ENCODE measurements around the gene ADGRG3.

The ADGRG3 gene

GRCh38 chr16:57700781-57701551, 32.9 kb downstream of the ADGRG3 start:
- H3K4me1 ChIP-seq (ENCODE audit: control insufficient read depth, insufficient read depth, low read length), result no peaks in the 10 kb centered on the region
- TF ChIP-seq ZNF747 (tag by site-specific recombination; IDR thresholded peaks at IDR 0.05), result no peak
- no peak for TF ChIP-seq IKZF3 (tag by site-specific recombination; IDR thresholded peaks at IDR 0.05)
- TF ChIP-seq ZNF335 (tag by site-specific recombination; conservative IDR thresholded peaks at IDR 0.05), result peak; percentile 55
- TF ChIP-seq ZNF670 (tag by site-specific recombination; IDR thresholded peaks at IDR 0.05; ENCODE audit: low read depth), result no peak
- TF ChIP-seq ZFP3 (tag by site-specific recombination; IDR thresholded peaks at IDR 0.05; ENCODE audit: low read depth), result no peak
- no peak overlapping the region for H3K4me3 ChIP-seq (ENCODE audit: low read depth, low read length)
- POLR2A ChIA-PET, result no interaction called here
- H3K9me3 ChIP-seq (ENCODE audit: control insufficient read depth, insufficient read depth, low read depth, low read length), result no peaks in the 10 kb centered on the region
- H3K36me3 ChIP-seq (ENCODE audit: control insufficient read depth in 2 of 2, insufficient read depth in 1 of 2, low read length in 2 of 2), result no peaks in the 10 kb centered on the region
- CTCF ChIA-PET, result interaction anchor here (0.6 to 1.9 kb wide), 3 partner anchors 52 to 276 kb away, joined by 3 to 5 read pairs (median 4); no protein-coding TSS in a partner anchor
- no peak overlapping the region for H3K27ac ChIP-seq (ENCODE audit: extremely low read depth, low read depth, low read length)

- no peak overlapping the region for H3K27ac ChIP-seq (ENCODE audit: extremely low read depth, low read depth, low read length)
- POLR2A ChIA-PET, result no interaction called here
- H3K9me3 ChIP-seq (ENCODE audit: control insufficient read depth, insufficient read depth, low read depth, low read length), result no peaks in the 10 kb centered on the region
- CTCF ChIA-PET, result interaction anchor here (0.6 to 1.9 kb wide), 2 partner anchors 53 to 190 kb away, joined by 3 to 5 read pairs; no protein-coding TSS in a partner anchor
- H3K4me1 ChIP-seq (ENCODE audit: control insufficient read depth, insufficient read depth, low read length), result no peaks in the 10 kb centered on the region
- no peak overlapping the region for H3K4me3 ChIP-seq (ENCODE audit: low read depth, low read length)
- no peak for TF ChIP-seq HOXA7 (CRISPR knock-in tag; IDR thresholded peaks at IDR 0.05; ENCODE audit: borderline replicate concordance)
- TF ChIP-seq KLF16 (tag by site-specific recombination; IDR thresholded peaks at IDR 0.05), result no peak
- no peak for TF ChIP-seq ZBTB11 (tag by site-specific recombination; conservative IDR thresholded peaks at IDR 0.05; ENCODE audit: low read depth)
- TF ChIP-seq ZNF776 (tag by site-specific recombination; IDR thresholded peaks at IDR 0.05; ENCODE audit: borderline replicate concordance), result no peak
- TF ChIP-seq ZEB2 (tag by site-specific recombination; IDR thresholded peaks at IDR 0.05), result no peak
- no peak for TF ChIP-seq ZNF707 (tag by site-specific recombination; IDR thresholded peaks at IDR 0.05)
- no peak for TF ChIP-seq ZNF292 (tag by site-specific recombination; IDR thresholded peaks at IDR 0.05; ENCODE audit: borderline replicate concordance, low read depth)
- no peak for TF ChIP-seq ZNF248 (tag by site-specific recombination; IDR thresholded peaks at IDR 0.05)
- TF ChIP-seq ZNF629 (tag by site-specific recombination; IDR thresholded peaks at IDR 0.05), result no peak
- no peak for TF ChIP-seq GLI2 (tag by site-specific recombination; IDR thresholded peaks at IDR 0.05; ENCODE audit: borderline replicate concordance, low read depth)
- H3K36me3 ChIP-seq (ENCODE audit: control insufficient read depth in 2 of 2, insufficient read depth in 1 of 2, low read length in 2 of 2), result no peaks in the 10 kb centered on the region
These were observed 33.8 kb downstream of the ADGRG3 start for GRCh38 chr16:57701759-57702371.

- H3K4me3 ChIP-seq (ENCODE audit: low read depth, low read length), result no peak overlapping the region
- TF ChIP-seq ZNF175 (tag by site-specific recombination; IDR thresholded peaks at IDR 0.05), result no peak
- TF ChIP-seq PRDM1 (tag by site-specific recombination; IDR thresholded peaks at IDR 0.05), result no peak
- no peak for TF ChIP-seq GLI4 (tag by site-specific recombination; IDR thresholded peaks at IDR 0.05)
- no peak for TF ChIP-seq KLF16 (tag by site-specific recombination; IDR thresholded peaks at IDR 0.05)
- TF ChIP-seq ZNF335 (tag by site-specific recombination; conservative IDR thresholded peaks at IDR 0.05), result no peak
- TF ChIP-seq ZNF843 (tag by site-specific recombination; IDR thresholded peaks at IDR 0.05), result no peak
- no peak for TF ChIP-seq ZNF776 (tag by site-specific recombination; IDR thresholded peaks at IDR 0.05; ENCODE audit: borderline replicate concordance)
- no peak for TF ChIP-seq ZBTB17 (tag by site-specific recombination; IDR thresholded peaks at IDR 0.05)
- H3K9me3 ChIP-seq (ENCODE audit: control insufficient read depth, insufficient read depth, low read depth, low read length), result no peaks in the 10 kb centered on the region
- no peaks in the 10 kb centered on the region for H3K36me3 ChIP-seq (ENCODE audit: control insufficient read depth in 2 of 2, insufficient read depth in 1 of 2, low read length in 2 of 2)
- ChIA-PET POLR2A (interaction anchor here (0.6 kb wide), 1 partner anchor 31 kb away, joined by 6 read pairs; no protein-coding TSS in a partner anchor), CTCF (no interaction called here)
- H3K4me1 ChIP-seq (ENCODE audit: control insufficient read depth, insufficient read depth, low read length), result no peaks in the 10 kb centered on the region
- no peak overlapping the region for H3K27ac ChIP-seq (ENCODE audit: extremely low read depth, low read depth, low read length)
These were observed 35.4 kb downstream of the ADGRG3 start for GRCh38 chr16:57703416-57704010.
